Prostate gland (tissue), 2 donors: ENCODE results near the gene MRPL50.

ENCODE experiments used
- POLR2A ChIP-seq: fragments of 450-650 bp; IDR thresholded peaks from one replicate; pipeline ENCODE4 v1.6.1; 2016; ENCODE audit warnings: antibody characterized with exemption, mild to moderate bottlenecking
- POLR2AphosphoS5 ChIP-seq: sonication (generic); formaldehyde crosslinking; IDR thresholded peaks from one replicate; pipeline ENCODE4 v1.6.1; 2017; ENCODE audit warnings: antibody characterized with exemption
- TF ChIP-seq, protein P1 (sequence below), 4 experiments: fragments of 200-600 bp in 2 of 4; fragments of 450-650 bp in 2 of 4; sonication (generic) in 2 of 4; IDR thresholded peaks; 1 replicate in 3 of 4; 2 replicates in 1 of 4; pipeline ENCODE4 v1.5.1; 2016 to 2019; ENCODE audit warnings: antibody characterized with exemption in 4 of 4, mild to moderate bottlenecking in 2 of 4, moderate library complexity in 2 of 4

GRCh38 chr9:101429736-101430135, 31.3 kb upstream of the MRPL50 start:
- TF ChIP-seq, protein P1, sequence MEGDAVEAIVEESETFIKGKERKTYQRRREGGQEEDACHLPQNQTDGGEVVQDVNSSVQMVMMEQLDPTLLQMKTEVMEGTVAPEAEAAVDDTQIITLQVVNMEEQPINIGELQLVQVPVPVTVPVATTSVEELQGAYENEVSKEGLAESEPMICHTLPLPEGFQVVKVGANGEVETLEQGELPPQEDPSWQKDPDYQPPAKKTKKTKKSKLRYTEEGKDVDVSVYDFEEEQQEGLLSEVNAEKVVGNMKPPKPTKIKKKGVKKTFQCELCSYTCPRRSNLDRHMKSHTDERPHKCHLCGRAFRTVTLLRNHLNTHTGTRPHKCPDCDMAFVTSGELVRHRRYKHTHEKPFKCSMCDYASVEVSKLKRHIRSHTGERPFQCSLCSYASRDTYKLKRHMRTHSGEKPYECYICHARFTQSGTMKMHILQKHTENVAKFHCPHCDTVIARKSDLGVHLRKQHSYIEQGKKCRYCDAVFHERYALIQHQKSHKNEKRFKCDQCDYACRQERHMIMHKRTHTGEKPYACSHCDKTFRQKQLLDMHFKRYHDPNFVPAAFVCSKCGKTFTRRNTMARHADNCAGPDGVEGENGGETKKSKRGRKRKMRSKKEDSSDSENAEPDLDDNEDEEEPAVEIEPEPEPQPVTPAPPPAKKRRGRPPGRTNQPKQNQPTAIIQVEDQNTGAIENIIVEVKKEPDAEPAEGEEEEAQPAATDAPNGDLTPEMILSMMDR (IDR thresholded peaks at IDR 0.05): no peak
- TF ChIP-seq POLR2A: no peak
- no peak for TF ChIP-seq POLR2AphosphoS5
